K562 (cell line): ENCODE results near the gene GALNT16.

Experiments
- CBFB ChIP-seq: sonication (generic); formaldehyde crosslinking; IDR thresholded peaks from 2 replicates; pipeline ENCODE4 v1.4.0; 2020; ENCODE audit warnings: mild to moderate bottlenecking, missing genetic modification reagents
- CTCF ChIP-seq, 3 experiments: IDR thresholded peaks in 2 of 3; conservative IDR thresholded peaks in 1 of 3; 2 replicates each; pipeline ENCODE4 v1.5.1; 2011 to 2012; ENCODE audit warnings: low read length in 3 of 3, mild to moderate bottlenecking in 3 of 3, control low read depth in 2 of 3, improper control_type of control experiment in 1 of 3, inconsistent platforms in 1 of 3, low read depth in 1 of 3, mixed read lengths in 1 of 3, moderate library complexity in 1 of 3; ENCODE audit not compliant: insufficient read depth in 2 of 3
- EZH2 ChIP-seq: IDR thresholded peaks from 2 replicates; pipeline ENCODE4 v1.6.1; 2012; ENCODE audit warnings: low read depth, mild to moderate bottlenecking, inconsistent platforms, low read length, borderline replicate concordance
- MEF2D ChIP-seq: conservative IDR thresholded peaks from 2 replicates; pipeline ENCODE4 v1.6.1; 2016; ENCODE audit warnings: low read depth, missing genetic modification characterization, missing compliant biosample characterization
- RBM14 ChIP-seq: fragments of 200-400 bp; formaldehyde crosslinking; IDR thresholded peaks from 2 replicates; pipeline ENCODE4 v1.6.1; 2018; ENCODE audit warnings: low read depth, mild to moderate bottlenecking, low read length, moderate library complexity, borderline replicate concordance; ENCODE audit not compliant: insufficient read depth
- ZNF134 ChIP-seq: fragments of 250-450 bp; sonication (Bioruptor Pico); conservative IDR thresholded peaks from 2 replicates; pipeline ENCODE4 v1.4.0; 2020

GRCh38 chr14:69316449-69317101 is 56.6 kb downstream of the GALNT16 start:
- TF ChIP-seq MEF2D (tag): no peak
- no peak for TF ChIP-seq ZNF134 (CRISPR knock-in tag)
- TF ChIP-seq RBM14: no peak
- TF ChIP-seq CBFB (CRISPR knock-in tag): no peak
- TF ChIP-seq EZH2: no peak
- TF ChIP-seq CTCF (IDR thresholded peaks at IDR 0.05 in 2 of 3, conservative IDR thresholded peaks at IDR 0.05 in 1 of 3; ENCODE audit: insufficient read depth in 2 of 3, low read depth in 1 of 3, low read length in 3 of 3): no peak
